Lower leg skin (tissue), 3 donors: Measurements from ENCODE around the gene ARHGEF12.

Experiments used
- POLR2A ChIP-seq, 2 donors: fragments of 450-650 bp; IDR thresholded peaks; one replicate each; pipeline ENCODE4 v1.6.1; 2016 to 2017; ENCODE audit warnings: antibody characterized with exemption in 2 of 2, mild to moderate bottlenecking in 1 of 2, moderate library complexity in 1 of 2
- TF ChIP-seq, protein P1 (sequence below), 3 donors: fragments of 450-650 bp; IDR thresholded peaks; one replicate each; pipeline ENCODE4 v1.5.1; 2016; ENCODE audit warnings: antibody characterized with exemption in 3 of 3, mild to moderate bottlenecking in 3 of 3, moderate library complexity in 2 of 3

DNA sequence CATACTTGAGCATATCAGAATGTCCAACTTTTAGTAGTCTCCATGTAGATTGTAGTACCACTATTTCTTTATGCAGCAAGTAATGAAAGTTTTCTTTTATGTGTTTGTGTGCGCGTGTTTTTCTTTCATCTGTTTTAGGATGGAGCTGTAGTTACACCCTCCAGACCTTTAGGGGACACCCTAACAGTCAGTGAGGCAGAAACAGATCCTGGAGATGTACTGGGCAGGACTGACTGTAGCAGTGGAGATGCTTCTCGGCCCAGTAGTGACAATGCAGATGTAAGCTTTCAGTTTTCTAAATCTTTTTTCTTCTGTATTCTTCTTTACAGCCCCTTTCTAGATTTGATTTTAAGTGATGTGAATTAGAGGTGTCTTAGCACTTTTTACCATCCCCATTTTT is 95.4 kb downstream of the ARHGEF12 start:
- TF ChIP-seq, protein P1, sequence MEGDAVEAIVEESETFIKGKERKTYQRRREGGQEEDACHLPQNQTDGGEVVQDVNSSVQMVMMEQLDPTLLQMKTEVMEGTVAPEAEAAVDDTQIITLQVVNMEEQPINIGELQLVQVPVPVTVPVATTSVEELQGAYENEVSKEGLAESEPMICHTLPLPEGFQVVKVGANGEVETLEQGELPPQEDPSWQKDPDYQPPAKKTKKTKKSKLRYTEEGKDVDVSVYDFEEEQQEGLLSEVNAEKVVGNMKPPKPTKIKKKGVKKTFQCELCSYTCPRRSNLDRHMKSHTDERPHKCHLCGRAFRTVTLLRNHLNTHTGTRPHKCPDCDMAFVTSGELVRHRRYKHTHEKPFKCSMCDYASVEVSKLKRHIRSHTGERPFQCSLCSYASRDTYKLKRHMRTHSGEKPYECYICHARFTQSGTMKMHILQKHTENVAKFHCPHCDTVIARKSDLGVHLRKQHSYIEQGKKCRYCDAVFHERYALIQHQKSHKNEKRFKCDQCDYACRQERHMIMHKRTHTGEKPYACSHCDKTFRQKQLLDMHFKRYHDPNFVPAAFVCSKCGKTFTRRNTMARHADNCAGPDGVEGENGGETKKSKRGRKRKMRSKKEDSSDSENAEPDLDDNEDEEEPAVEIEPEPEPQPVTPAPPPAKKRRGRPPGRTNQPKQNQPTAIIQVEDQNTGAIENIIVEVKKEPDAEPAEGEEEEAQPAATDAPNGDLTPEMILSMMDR (IDR thresholded peaks at IDR 0.05), result no peak
- no peak for TF ChIP-seq POLR2A (IDR thresholded peaks at IDR 0.05)
